ENCODE data around the gene MOB3B.

- TF ChIP-seq PATZ1 (CRISPR knock-in tag; IDR thresholded peaks at IDR 0.05; ENCODE audit: borderline replicate concordance) (no peak), CREB5 (CRISPR knock-in tag; IDR thresholded peaks at IDR 0.05; ENCODE audit: low read depth) (no peak), ISL1 (CRISPR knock-in tag; IDR thresholded peaks at IDR 0.05) (no peak), ZC3H10 (CRISPR knock-in tag; IDR thresholded peaks at IDR 0.05) (no peak), ZFP30 (CRISPR knock-in tag; IDR thresholded peaks at IDR 0.05) (no peak), ESRRG (CRISPR knock-in tag; IDR thresholded peaks at IDR 0.05) (no peak), CSRNP3 (CRISPR knock-in tag; IDR thresholded peaks at IDR 0.05) (no peak)
Measured at GRCh38 chr9:27462846-27463245, 66.8 kb downstream of the MOB3B start.

All from SK-N-SH treated with all-trans-retinoic acid at 6 μM for 48 hours (cell line).